Activated T-cell treated with anti-CD3 and anti-CD28 coated beads, Interleukin-2, amount 50 U/mL, for 24 hours (primary cell): Measurements from ENCODE around the gene PEX12.

Source experiments
- DNase-seq: peaks from one replicate; pipeline ENCODE4 v3.0.0-alpha.2; 2020
- H3K27ac Mint-ChIP-seq: 2 replicates; pipeline ENCODE4 v1.8.0; 2020; ENCODE audit warnings: mild to moderate bottlenecking, mixed read lengths
- H3K27me3 Mint-ChIP-seq: 2 replicates; pipeline ENCODE4 v1.8.0; 2020; ENCODE audit warnings: mixed read lengths
- H3K36me3 Mint-ChIP-seq: 2 replicates; pipeline ENCODE4 v1.8.0; 2020; ENCODE audit warnings: low read depth, mixed read lengths
- H3K4me1 Mint-ChIP-seq: 2 replicates; pipeline ENCODE4 v1.8.0; 2020; ENCODE audit warnings: low read depth, mixed read lengths
- H3K4me3 Mint-ChIP-seq: 2 replicates; pipeline ENCODE4 v1.8.0; 2020; ENCODE audit warnings: mild to moderate bottlenecking, moderate library complexity, mixed read lengths
- H3K9me3 Mint-ChIP-seq: 2 replicates; pipeline ENCODE4 v1.8.0; 2020; ENCODE audit warnings: mixed read lengths

PEX12 gene

DNA sequence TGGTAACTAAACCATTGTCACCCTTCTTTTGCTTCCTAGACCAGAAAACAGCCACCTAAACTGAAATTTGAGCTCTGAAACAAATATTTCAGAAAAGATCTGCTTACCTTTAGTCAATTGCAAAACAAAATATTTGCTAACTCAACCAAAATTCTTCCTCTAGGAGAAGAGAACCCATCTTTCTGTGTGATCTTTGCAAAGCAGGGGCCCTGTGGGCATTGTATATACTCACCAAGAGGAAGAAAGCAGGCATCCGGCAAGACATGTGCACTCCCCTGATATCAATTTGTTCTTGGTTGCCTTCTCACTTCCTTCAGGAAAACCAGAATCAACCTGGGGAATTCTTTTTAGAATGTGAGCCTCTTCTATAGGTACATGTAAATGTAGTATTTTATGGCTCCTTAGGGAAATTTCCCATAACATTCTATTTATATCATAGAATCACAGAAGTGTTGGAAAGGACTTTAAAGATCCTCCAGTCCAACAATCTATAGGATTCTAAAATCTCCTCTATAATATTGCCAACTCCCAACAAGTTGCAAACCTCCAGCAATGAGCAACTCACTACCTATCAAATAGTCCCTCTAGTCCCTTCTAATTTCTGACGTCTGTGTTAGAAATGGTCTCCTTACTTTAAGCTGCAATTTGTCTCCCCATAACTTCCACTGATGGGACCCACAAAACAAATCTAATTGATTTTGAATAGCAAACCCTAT lies 18.7 kb downstream of the PEX12 start:
- Mint-ChIP-seq H3K27ac (no peak overlapping the region), H3K9me3 (no peaks in the 10 kb centered on the region), H3K27me3 (no peaks in the 10 kb centered on the region), H3K36me3 (no peaks in the 10 kb centered on the region), H3K4me3 (no peak overlapping the region), H3K4me1 (peaks cover 4% of the 10 kb centered on the region)
- DNase-seq: no peak

- Mint-ChIP-seq H3K27ac (no peak overlapping the region), H3K27me3 (no peaks in the 10 kb centered on the region), H3K4me1 (peaks cover 4% of the 10 kb centered on the region), H3K9me3 (no peaks in the 10 kb centered on the region), H3K36me3 (no peaks in the 10 kb centered on the region), H3K4me3 (no peak overlapping the region)
- no peak for DNase-seq
These were observed 21.0 kb downstream of the PEX12 start for GRCh38 chr17:35557353-35557752.

DNA sequence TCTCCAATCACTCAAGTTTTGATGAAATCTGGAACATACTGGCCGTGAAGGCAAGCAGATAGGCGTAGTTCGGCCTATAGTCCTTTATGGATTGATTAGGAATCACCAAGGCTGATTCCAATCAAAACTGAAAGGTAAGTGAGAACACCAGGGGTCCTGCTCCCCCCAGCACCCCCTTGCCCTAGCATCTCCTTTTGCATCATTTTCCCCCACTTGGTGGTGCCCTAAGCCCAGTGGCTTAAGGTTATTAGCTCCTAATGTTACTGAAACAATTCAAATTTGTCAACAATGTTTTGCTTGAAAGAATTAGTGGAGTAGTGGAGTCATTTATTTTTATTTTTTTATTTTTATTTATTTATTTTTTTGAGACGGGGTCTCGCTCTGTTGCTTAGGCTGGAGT lies 22.7 kb downstream of the PEX12 start:
- Mint-ChIP-seq H3K27me3 (no peaks in the 10 kb centered on the region), H3K27ac (no peak overlapping the region), H3K4me1 (peaks cover 1% of the 10 kb centered on the region), H3K9me3 (no peaks in the 10 kb centered on the region), H3K4me3 (no peak overlapping the region), H3K36me3 (no peaks in the 10 kb centered on the region)
- DNase-seq: no peak

DNA sequence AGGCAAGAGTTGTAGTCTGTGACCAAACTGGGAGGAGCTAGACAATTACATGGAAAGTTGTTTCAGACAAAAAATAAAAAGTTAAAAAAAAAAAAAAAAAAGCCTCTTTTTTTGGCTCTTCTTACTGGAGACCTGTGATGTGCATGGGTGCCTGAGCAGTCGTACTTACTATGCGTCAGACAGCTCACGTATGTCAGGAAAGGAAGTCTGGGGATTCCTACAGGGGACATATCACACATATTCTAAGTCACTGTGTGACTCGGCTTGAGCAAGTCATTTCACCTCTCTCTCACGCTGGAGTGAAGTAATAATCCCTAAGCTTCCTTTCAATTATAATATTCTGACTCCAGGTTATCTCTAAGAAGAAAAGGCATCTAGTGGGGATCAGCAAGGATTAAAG lies 23.7 kb downstream of the PEX12 start:
- Mint-ChIP-seq H3K27me3 (no peaks in the 10 kb centered on the region), H3K9me3 (no peaks in the 10 kb centered on the region), H3K4me3 (no peak overlapping the region), H3K27ac (no peak overlapping the region), H3K36me3 (no peaks in the 10 kb centered on the region), H3K4me1 (no peaks in the 10 kb centered on the region)
- no peak for DNase-seq

DNA sequence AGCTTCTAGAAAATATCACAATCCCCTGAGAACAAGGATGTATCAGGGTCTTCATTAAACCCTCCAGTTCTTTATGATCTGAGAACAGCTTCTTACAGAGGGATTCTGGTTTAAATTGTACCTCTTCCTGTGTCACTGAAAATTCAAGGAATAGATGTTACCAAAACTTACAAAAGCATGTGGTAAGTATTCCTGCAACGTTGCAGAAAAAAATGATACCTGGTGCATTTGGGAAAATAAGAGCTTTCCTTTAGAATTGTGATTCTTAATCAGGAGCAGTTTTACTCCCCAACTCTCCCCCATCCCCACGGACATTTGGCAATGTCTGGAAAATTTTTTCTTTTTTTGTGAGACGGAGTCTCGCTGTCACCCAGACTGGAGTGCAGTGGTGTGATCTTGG lies 25.1 kb downstream of the PEX12 start:
- no peaks in the 10 kb centered on the region for H3K27me3 Mint-ChIP-seq
- H3K27ac Mint-ChIP-seq: no peak overlapping the region
- no peaks in the 10 kb centered on the region for H3K9me3 Mint-ChIP-seq
- DNase-seq: no peak
- H3K36me3 Mint-ChIP-seq: no peaks in the 10 kb centered on the region
- peaks cover 8% of the 10 kb centered on the region for H3K4me1 Mint-ChIP-seq
- H3K4me3 Mint-ChIP-seq: no peak overlapping the region

DNA sequence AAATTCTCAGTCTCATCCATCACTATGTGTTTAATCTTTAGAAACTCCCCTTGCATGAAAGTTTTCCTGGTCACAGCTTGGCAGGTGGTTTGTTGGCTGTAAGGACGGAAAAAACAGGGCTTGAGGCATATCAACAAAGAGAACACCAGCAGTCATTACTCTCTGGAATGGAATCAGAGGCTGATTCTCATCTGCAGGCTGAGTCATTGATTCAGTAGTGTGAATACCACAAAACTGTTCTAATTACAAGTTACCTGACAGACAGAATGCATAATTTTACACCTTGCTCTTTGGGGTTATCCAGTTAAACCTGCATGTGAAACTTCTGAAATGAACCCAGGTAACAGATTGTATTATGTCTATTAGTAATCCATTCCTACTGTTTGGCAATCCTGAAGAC lies 29.4 kb downstream of the PEX12 start:
- peaks cover 25% of the 10 kb centered on the region for H3K4me1 Mint-ChIP-seq
- no peak overlapping the region for H3K27ac Mint-ChIP-seq
- no peaks in the 10 kb centered on the region for H3K36me3 Mint-ChIP-seq
- no peaks in the 10 kb centered on the region for H3K27me3 Mint-ChIP-seq
- H3K4me3 Mint-ChIP-seq: no peak overlapping the region
- no peak for DNase-seq
- H3K9me3 Mint-ChIP-seq: no peaks in the 10 kb centered on the region

- Mint-ChIP-seq H3K9me3 (no peaks in the 10 kb centered on the region), H3K4me1 (peaks cover 32% of the 10 kb centered on the region), H3K36me3 (no peaks in the 10 kb centered on the region), H3K27ac (no peak overlapping the region), H3K4me3 (no peak overlapping the region), H3K27me3 (no peaks in the 10 kb centered on the region)
- DNase-seq: no peak
These were observed 30.1 kb downstream of the PEX12 start for GRCh38 chr17:35548208-35548810.

DNA sequence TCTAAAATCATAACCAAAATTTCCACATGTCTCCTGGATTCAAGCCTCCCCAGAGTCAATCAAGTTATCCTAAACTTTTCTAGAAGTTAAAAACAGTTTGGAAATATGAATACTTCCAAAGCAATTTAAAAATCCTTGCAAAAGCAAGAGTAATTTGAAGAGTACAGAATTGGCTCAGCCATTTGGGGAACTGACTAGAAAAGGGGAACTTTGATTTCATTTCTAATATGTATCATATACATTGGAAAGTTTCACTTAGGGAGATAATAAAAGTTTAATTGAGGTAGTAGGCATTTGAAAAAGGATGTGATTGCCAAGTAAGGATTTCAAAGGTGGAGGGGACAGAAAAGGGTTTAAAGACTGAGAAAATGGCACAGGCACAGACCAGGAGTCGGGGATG lies 31.9 kb downstream of the PEX12 start:
- no peak for DNase-seq
- Mint-ChIP-seq H3K27ac (no peak overlapping the region), H3K27me3 (no peaks in the 10 kb centered on the region), H3K4me3 (no peak overlapping the region), H3K4me1 (peaks cover 38% of the 10 kb centered on the region), H3K36me3 (no peaks in the 10 kb centered on the region), H3K9me3 (no peaks in the 10 kb centered on the region)

GRCh38 chr17:35545150-35545549 lies 33.2 kb downstream of the PEX12 start:
- Mint-ChIP-seq H3K27ac (no peak overlapping the region), H3K4me3 (no peak overlapping the region), H3K4me1 (peaks cover 48% of the 10 kb centered on the region), H3K27me3 (no peaks in the 10 kb centered on the region), H3K36me3 (no peaks in the 10 kb centered on the region), H3K9me3 (no peaks in the 10 kb centered on the region)
- no peak for DNase-seq

DNA sequence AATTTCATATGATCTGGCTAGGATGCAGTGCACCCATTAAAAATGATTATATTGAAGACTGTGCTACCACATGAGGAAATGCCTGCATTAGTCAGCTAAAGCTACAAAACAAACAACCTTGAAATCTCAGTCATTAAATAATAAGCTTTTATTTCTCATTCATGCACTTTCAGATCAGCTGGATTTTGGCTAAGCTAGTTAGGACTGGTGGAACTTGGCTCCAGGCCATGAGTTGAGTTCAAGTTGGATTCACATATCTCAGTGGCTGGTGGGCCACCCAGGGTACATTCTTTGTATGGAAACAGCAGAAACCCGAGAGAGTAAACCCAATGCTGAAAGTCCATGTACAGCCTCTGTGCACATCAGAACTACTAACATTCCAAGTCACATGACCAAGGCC lies 34.5 kb downstream of the PEX12 start:
- Mint-ChIP-seq H3K27me3 (no peaks in the 10 kb centered on the region), H3K27ac (no peak overlapping the region), H3K36me3 (no peaks in the 10 kb centered on the region), H3K4me3 (no peak overlapping the region), H3K4me1 (peaks cover 56% of the 10 kb centered on the region), H3K9me3 (no peaks in the 10 kb centered on the region)
- DNase-seq: no peak

DNA sequence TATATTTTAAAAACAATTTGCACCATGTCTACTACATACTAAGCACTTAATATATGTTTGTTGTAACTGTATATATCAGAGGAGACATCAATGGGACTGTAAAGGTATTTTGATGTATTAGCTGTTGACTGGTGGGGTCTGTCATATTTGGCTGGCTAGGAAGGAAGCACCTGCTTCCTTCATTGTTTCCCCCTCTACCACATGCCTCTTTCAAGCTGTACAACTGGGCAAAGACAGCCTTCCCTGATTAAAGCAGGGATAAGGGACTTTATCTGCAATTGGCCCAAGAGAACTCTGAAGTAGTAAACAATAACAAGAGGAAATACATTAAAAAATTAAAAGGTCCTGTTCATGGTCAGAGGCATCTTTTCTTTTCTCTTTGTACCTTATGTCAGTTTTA lies 35.4 kb downstream of the PEX12 start:
- Mint-ChIP-seq H3K36me3 (no peaks in the 10 kb centered on the region), H3K27ac (no peak overlapping the region), H3K27me3 (no peaks in the 10 kb centered on the region), H3K4me1 (peaks cover 62% of the 10 kb centered on the region), H3K9me3 (no peaks in the 10 kb centered on the region), H3K4me3 (no peak overlapping the region)
- no peak for DNase-seq

DNA sequence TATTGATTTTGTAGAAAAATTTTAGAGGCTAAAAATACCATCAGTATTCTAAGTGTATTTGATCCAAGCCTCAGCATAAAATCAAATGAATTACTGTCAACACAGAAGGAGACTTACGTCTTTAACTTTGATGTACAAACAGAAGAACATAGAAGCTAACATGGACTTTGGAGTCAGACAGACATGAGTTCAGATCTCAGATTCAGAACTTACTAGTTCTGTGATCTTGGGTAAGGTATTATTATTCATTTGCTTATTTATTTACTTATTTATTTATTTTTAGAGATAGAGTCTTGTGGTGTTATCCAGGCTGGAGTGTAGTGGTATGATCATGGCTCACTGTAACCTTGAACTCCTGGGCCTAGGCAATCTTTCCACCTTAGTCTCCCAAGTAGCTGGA lies 36.9 kb downstream of the PEX12 start:
- H3K4me3 Mint-ChIP-seq: peak overlapping the region; percentile 80
- H3K4me1 Mint-ChIP-seq: peaks cover 66% of the 10 kb centered on the region
- no peak for DNase-seq
- peaks cover 8% of the 10 kb centered on the region for H3K36me3 Mint-ChIP-seq
- H3K27me3 Mint-ChIP-seq: no peaks in the 10 kb centered on the region
- no peaks in the 10 kb centered on the region for H3K9me3 Mint-ChIP-seq
- H3K27ac Mint-ChIP-seq: peak overlapping the region; percentile 99

DNA sequence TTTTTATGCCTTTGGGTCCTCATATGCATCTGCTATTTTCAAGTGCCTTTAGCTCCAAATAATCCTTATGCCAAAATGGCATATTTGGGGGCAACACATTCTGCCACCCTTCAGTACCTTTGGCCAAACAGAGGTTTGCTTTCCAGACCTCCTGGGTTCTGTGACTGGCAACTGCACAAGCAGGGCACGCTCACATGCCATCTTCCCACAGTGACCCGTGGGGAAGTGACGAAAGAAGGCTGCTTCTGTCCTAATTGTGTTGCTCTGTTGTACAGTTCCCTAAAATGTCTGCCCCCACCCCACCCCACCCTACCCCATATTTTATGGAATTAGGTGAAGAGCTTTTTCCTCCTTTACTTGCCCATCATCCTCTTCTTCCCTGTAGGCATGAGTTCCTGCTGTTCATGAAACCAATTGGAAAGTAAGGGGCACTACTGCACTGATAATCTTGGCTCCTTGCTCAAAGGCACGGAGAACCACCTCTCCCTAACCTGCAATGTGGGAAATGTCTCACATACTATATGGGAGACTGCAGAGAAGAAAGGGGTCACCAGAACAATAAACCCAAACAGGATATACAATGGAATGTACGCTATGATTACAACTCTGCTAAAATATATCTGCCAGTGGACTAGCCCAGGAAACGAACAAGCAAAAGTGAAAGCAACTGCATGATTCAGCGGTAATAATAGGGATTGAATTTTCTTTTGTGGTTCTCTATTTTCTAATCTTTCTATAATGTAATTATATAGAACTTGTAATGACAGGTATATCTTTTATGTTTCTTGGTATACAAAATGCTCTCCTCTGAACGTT lies 37.6 kb downstream of the PEX12 start:
- Mint-ChIP-seq H3K36me3 (peaks cover 14% of the 10 kb centered on the region), H3K27me3 (no peaks in the 10 kb centered on the region), H3K4me3 (peak overlapping the region; percentile 80), H3K9me3 (no peaks in the 10 kb centered on the region), H3K27ac (peak overlapping the region; percentile 99), H3K4me1 (peaks cover 66% of the 10 kb centered on the region)
- peak; percentile 62 for DNase-seq

- peak overlapping the region; percentile 80 for H3K4me3 Mint-ChIP-seq
- H3K9me3 Mint-ChIP-seq: no peaks in the 10 kb centered on the region
- peaks cover 22% of the 10 kb centered on the region for H3K36me3 Mint-ChIP-seq
- peaks cover 63% of the 10 kb centered on the region for H3K4me1 Mint-ChIP-seq
- DNase-seq: no peak
- H3K27ac Mint-ChIP-seq: peak overlapping the region; percentile 99
- H3K27me3 Mint-ChIP-seq: no peaks in the 10 kb centered on the region
These were observed 38.7 kb downstream of the PEX12 start for GRCh38 chr17:35539659-35540026.

DNA sequence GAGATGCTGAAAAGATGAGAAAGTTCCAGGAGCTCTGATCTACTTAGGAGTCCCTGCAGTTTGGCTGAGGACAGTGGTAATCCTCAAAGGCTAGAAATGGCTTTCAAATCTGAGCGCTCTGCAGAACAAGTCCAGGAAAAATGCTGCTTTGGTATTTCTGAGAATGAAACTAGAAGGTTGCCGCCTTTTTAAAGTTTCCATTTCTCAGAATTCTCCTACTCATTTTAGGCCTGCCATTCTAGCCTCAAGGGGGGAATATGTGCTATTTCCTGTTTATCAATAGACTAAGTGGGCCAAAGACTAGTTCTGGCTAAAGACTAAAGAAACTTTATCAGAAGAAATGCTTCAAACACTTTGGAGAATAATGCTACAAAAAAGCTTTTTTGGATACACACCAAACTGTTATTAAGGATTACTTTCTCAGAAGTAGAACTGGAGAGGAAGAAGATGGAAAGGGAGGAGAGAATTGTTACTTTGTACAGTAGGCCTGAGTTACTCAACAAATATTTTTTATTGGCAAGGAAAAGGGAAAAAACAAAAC lies 40.7 kb downstream of the PEX12 start, which contains the start of gene SLFN12L:
TSS of gene SLFN12L (minus strand) at position 78 of the 541 bp plus-strand sequence. CDS start 15,314 bp downstream, outside the sequence.
- H3K4me1 Mint-ChIP-seq: peaks cover 61% of the 10 kb centered on the region
- DNase-seq: no peak
- H3K27me3 Mint-ChIP-seq: no peaks in the 10 kb centered on the region
- peak within 1 kb of the TSS; percentile 99 for H3K27ac Mint-ChIP-seq
- peak within 1 kb of the TSS; percentile 92 for H3K4me3 Mint-ChIP-seq
- H3K9me3 Mint-ChIP-seq: no peaks in the 10 kb centered on the region
- peaks cover 29% of the 10 kb centered on the region for H3K36me3 Mint-ChIP-seq
